Left lung (tissue), 10 donors: Measurements from ENCODE around the gene ZFX. TPM values are rescaled to one million over a fixed set of nuclear protein-coding genes. Genes with fewer than 3 reads are reported as not detected.

Experiments used
- ATAC-seq: fragments of 200-7000 bp; cut with Tn5 transposase; one replicate; pipeline ENCODE4 v1.9.1; 2020; ENCODE audit warnings: moderate library complexity
- DNase-seq, 4 donors: peaks; one replicate each; pipeline ENCODE4 v3.0.0-alpha.2; 2013 to 2020
- H3K27ac ChIP-seq, 2 donors: fragments of 200-600 bp; sonication (generic) in 1 of 2; one replicate each; pipeline versions ENCODE4 v1.5.0 to v1.8.0; 2020 to 2021
- H3K27me3 ChIP-seq, 2 donors: fragments of 200-600 bp; sonication (generic) in 1 of 2; one replicate each; pipeline versions ENCODE4 v1.5.0 to v1.8.0; 2020 to 2021
- H3K36me3 ChIP-seq, 2 donors: fragments of 200-600 bp; sonication (generic) in 1 of 2; one replicate each; pipeline versions ENCODE4 v1.5.0 to v1.8.0; 2020 to 2021
- H3K4me1 ChIP-seq, 2 donors: fragments of 200-600 bp; one replicate each; pipeline ENCODE4 v1.8.0; 2021
- H3K4me3 ChIP-seq, 2 donors: fragments of 200-600 bp; sonication (generic) in 1 of 2; one replicate each; pipeline versions ENCODE4 v1.5.0 to v1.8.0; 2020 to 2021; ENCODE audit warnings: mild to moderate bottlenecking in 1 of 2
- H3K9me3 ChIP-seq, 2 donors: fragments of 200-600 bp; sonication (generic) in 1 of 2; one replicate each; pipeline versions ENCODE4 v1.5.0 to v1.8.0; 2020 to 2021
- intact Hi-C, 2 donors: fragments of 100-400 bp; cut with DNase I; formaldehyde crosslinking; loops; one replicate each; pipeline versions ENCODE4 v1.11.2 to v1.14.2; 2022
- polyA plus RNA-seq, 6 donors: library from polyadenylated mRNA; unstranded; fragments of 120-200 nt; gene quantifications; one replicate each; pipeline ENCODE4 v1.2.1, GENCODE V29; 2013; ENCODE audit not compliant: insufficient read length in 6 of 6
- total RNA-seq, 2 donors: library from RNA; stranded (reverse); fragmentation: NEBNext Ultra II Directional; extraction: Animal tissue kit (Norgen Biotek cat#: 25700); gene quantifications; one replicate each; pipeline ENCODE4 v1.2.1, GENCODE V29; 2021
- TF ChIP-seq, protein P1 (sequence below), 2 donors: fragments of 200-600 bp; sonication (generic) in 1 of 2; IDR thresholded peaks; one replicate each; pipeline versions ENCODE4 v1.5.0 to v1.8.0; 2021; ENCODE audit warnings: antibody characterized with exemption in 2 of 2
- donor health status: DM: no; HTN: yes; CAD: no.
- donor health status: DM: no; HTN: no; CAD: no.

Gene ZFX
- total and polyA plus RNA-seq, 8 donors: 29.4 to 50.7 (median 42.5) TPM

DNA sequence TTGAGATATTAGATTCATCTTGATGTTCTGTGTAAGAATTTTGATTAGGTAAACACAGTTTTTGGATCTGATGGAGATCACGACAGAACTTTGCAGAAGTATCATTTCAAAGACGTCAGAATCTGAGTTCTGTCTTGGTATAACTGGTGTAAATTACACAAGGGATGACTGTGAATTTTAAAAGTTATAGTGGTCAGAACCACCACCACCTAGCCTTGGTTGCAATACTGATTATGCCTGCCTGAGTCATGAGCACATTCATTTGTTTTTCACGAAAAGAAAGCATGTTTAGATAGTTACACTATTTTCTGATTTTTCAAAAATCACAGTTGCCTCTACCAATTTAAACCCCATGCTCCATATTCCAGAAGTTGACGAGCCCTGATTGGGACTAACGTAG is 54.8 kb downstream of the ZFX start:
- TF ChIP-seq, protein P1, sequence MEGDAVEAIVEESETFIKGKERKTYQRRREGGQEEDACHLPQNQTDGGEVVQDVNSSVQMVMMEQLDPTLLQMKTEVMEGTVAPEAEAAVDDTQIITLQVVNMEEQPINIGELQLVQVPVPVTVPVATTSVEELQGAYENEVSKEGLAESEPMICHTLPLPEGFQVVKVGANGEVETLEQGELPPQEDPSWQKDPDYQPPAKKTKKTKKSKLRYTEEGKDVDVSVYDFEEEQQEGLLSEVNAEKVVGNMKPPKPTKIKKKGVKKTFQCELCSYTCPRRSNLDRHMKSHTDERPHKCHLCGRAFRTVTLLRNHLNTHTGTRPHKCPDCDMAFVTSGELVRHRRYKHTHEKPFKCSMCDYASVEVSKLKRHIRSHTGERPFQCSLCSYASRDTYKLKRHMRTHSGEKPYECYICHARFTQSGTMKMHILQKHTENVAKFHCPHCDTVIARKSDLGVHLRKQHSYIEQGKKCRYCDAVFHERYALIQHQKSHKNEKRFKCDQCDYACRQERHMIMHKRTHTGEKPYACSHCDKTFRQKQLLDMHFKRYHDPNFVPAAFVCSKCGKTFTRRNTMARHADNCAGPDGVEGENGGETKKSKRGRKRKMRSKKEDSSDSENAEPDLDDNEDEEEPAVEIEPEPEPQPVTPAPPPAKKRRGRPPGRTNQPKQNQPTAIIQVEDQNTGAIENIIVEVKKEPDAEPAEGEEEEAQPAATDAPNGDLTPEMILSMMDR (IDR thresholded peaks at IDR 0.05): no peak
- peaks cover 0 to 21% of the 10 kb centered on the region in 2 donors for H3K36me3 ChIP-seq
- no peak for ATAC-seq
- H3K4me3 ChIP-seq: no peak overlapping the region
- no peaks in the 10 kb centered on the region for H3K27me3 ChIP-seq
- no peaks in the 10 kb centered on the region for H3K4me1 ChIP-seq
- intact Hi-C loops: no loop called here
- DNase-seq: no peak
- no peaks in the 10 kb centered on the region for H3K9me3 ChIP-seq
- no peak overlapping the region for H3K27ac ChIP-seq

DNA sequence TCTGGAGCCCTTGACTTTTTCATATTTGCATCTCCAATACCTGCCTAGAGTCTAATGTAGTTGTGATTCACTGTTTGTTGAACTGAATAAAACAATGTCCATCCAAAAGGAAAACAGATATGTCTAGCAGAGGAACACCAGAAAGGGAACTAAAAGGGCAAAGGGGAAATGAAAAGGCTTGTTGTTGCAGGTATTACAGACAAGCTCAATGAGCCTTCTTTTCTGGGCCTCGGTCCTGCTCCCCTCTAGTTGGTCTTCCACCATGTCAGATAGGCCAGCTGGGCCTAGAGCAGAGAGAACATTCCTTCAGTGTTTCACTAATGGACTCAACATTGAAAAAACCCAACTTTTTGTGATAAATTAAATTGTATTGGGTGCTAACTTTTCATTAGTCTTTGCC is 55.4 kb downstream of the ZFX start:
- Histone ChIP-seq H3K27ac (no peak overlapping the region), H3K36me3 (peaks cover 0 to 27% of the 10 kb centered on the region in 2 donors), H3K4me1 (no peaks in the 10 kb centered on the region), H3K4me3 (no peak overlapping the region), H3K27me3 (no peaks in the 10 kb centered on the region), H3K9me3 (no peaks in the 10 kb centered on the region)
- intact Hi-C loops: no loop called here
- DNase-seq (no peak), ATAC-seq (no peak)
- TF ChIP-seq, protein P1 (IDR thresholded peaks at IDR 0.05): no peak

DNA sequence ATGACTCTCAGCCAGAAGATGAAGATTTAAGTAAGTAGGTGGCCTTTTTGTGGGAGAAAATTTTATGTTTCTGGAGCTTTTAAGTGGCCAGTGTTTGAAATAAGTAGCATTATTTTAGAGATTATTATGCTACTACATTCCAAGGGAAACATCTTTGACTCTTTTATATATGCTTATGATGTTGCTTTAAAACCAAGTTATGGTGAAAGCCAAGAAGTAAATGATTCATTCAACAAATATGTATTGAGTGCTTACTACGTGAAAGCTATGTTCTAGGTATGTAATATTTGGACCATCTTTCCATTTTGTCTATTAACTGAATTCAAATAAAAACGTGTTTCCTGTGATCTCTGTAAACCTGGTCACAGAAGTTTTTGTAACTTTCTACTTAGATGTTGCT is 58.3 kb downstream of the ZFX start:
- DNase-seq (no peak), ATAC-seq (no peak)
- Histone ChIP-seq H3K4me1 (no peaks in the 10 kb centered on the region), H3K36me3 (peaks cover 7 to 46% of the 10 kb centered on the region in 2 donors), H3K4me3 (no peak overlapping the region), H3K27ac (no peak overlapping the region), H3K27me3 (no peaks in the 10 kb centered on the region), H3K9me3 (no peaks in the 10 kb centered on the region)
- intact Hi-C loops: no loop called here
- TF ChIP-seq, protein P1 (IDR thresholded peaks at IDR 0.05): no peak

DNA sequence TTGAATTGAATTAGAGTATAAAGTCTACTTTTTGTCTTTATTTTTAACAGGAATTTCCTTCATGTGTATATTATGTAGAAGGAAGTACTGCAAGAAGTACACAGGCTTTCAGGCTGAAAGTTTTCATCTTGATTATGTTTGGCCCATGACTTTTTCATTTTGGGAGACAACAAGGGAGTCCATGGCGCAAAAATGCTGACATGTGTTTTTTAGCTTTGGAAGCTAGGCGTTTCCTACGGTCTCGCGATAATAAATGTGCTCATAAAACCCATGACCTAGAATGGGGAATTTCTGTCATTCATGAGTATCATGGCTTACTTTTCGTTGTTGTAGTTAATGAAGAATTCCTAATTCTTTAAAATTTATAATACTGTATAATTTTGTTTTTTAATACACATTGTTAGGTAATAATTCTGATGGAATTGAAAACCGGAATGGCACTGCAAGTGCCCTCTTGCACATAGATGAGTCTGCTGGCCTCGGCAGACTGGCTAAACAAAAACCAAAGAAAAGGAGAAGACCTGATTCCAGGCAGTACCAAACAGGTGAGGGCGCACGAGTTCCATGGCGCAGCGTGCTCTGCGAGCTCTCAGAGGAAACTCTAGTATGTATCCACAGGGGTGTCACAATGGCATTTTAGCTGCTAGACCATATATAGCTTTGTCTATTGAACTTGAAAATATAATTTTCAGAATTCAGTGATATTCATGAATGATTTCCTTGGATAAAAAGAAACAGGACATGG is 59.1 kb downstream of the ZFX start:
- H3K9me3 ChIP-seq: no peaks in the 10 kb centered on the region
- no peak overlapping the region for H3K27ac ChIP-seq
- no peak overlapping the region for H3K4me3 ChIP-seq
- H3K36me3 ChIP-seq: peaks cover 7 to 48% of the 10 kb centered on the region in 2 donors
- TF ChIP-seq, protein P1 (IDR thresholded peaks at IDR 0.05): no peak
- ATAC-seq (no peak), DNase-seq (no peak)
- intact Hi-C loops: no loop called here
- no peaks in the 10 kb centered on the region for H3K27me3 ChIP-seq
- H3K4me1 ChIP-seq: no peaks in the 10 kb centered on the region

DNA sequence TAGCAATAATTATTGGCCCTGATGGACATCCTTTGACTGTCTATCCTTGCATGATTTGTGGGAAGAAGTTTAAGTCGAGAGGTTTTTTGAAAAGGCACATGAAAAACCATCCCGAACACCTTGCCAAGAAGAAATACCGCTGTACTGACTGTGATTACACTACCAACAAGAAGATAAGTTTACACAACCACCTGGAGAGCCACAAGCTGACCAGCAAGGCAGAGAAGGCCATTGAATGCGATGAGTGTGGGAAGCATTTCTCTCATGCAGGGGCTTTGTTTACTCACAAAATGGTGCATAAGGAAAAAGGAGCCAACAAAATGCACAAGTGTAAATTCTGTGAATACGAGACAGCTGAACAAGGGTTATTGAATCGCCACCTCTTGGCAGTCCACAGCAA is 60.7 kb downstream of the ZFX start:
- peaks cover 7 to 48% of the 10 kb centered on the region in 2 donors for H3K36me3 ChIP-seq

More for the DNA sequence above, 60.7 kb downstream of the ZFX start:
- Histone ChIP-seq H3K4me1 (no peaks in the 10 kb centered on the region), H3K27me3 (no peaks in the 10 kb centered on the region), H3K9me3 (no peaks in the 10 kb centered on the region), H3K4me3 (no peak overlapping the region), H3K27ac (no peak overlapping the region)
- ATAC-seq (no peak), DNase-seq (no peak)
- intact Hi-C loops: no loop called here
- TF ChIP-seq, protein P1 (IDR thresholded peaks at IDR 0.05): no peak
